ENCODE data around the gene AQP12B. TPM values are rescaled to one million over a fixed set of nuclear protein-coding genes. Genes with fewer than 3 reads are reported as not detected.

AQP12B gene
- total and polyA plus RNA-seq, 2 of the 13 experiments (the other 11 are each of a cell fraction or from before 2014, with no cell fraction given) = not detected

GRCh38 chr2:240720686-240721595 lies 38.3 kb upstream of the AQP12B start (continued):
- no peak for TF ChIP-seq ZNF839 (CRISPR knock-in tag; IDR thresholded peaks at IDR 0.05; ENCODE audit: borderline replicate concordance)

- no peak for FAIRE-seq
- CTCF ChIA-PET (ENCODE audit: low intra/inter-chr PET ratio, low total read pairs) = no interaction called here
- no peak overlapping the region for H3K4me3 ChIP-seq (replicated peaks in 1 of 3; ENCODE audit: insufficient read depth in 1 of 3, low read depth in 2 of 3, low read length in 3 of 3)
- H3K9me3 ChIP-seq (ENCODE audit: low read length) = no peaks in the 10 kb centered on the region
- no peaks in the 10 kb centered on the region; the same call in 1 of the 2 replicates for H4K20me1 ChIP-seq (ENCODE audit: insufficient read depth, low read length)
- no peaks in the 10 kb centered on the region for H3K4me1 ChIP-seq (ENCODE audit: insufficient read depth, low read length)
- H3K79me2 ChIP-seq (ENCODE audit: insufficient read depth, low read length) = no peaks in the 10 kb centered on the region
- no peak overlapping the region for H3K4me2 ChIP-seq (ENCODE audit: low read depth, low read length)
- no peak for TF ChIP-seq RORA (CRISPR knock-in tag; IDR thresholded peaks at IDR 0.05)
- TF ChIP-seq, protein P1, sequence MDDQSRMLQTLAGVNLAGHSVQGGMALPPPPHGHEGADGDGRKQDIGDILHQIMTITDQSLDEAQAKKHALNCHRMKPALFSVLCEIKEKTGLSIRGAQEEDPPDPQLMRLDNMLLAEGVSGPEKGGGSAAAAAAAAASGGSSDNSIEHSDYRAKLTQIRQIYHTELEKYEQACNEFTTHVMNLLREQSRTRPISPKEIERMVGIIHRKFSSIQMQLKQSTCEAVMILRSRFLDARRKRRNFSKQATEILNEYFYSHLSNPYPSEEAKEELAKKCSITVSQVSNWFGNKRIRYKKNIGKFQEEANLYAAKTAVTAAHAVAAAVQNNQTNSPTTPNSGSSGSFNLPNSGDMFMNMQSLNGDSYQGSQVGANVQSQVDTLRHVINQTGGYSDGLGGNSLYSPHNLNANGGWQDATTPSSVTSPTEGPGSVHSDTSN (CRISPR knock-in tag; IDR thresholded peaks at IDR 0.05; ENCODE audit: borderline replicate concordance) = no peak
- no peak for TF ChIP-seq ZNF143 (CRISPR knock-in tag; IDR thresholded peaks at IDR 0.05)
- TF ChIP-seq SYNCRIP (IDR thresholded peaks at IDR 0.05; ENCODE audit: insufficient read depth, low read depth, low read length) = no peak
- no peak overlapping the region for H3K9ac ChIP-seq (ENCODE audit: insufficient read depth, low read depth, low read length)
- peaks cover 69 to 99% of the 10 kb centered on the region in 2 experiments for H3K27me3 ChIP-seq (ENCODE audit: control insufficient read depth in 1 of 2, insufficient read depth in 2 of 2, low read length in 2 of 2)
- 15% methylated on average over 16 of the region's 25 CpGs for WGBS (ENCODE audit: low lambda C conversion rate)
- no peak overlapping the region for H3K27ac ChIP-seq (ENCODE audit: extremely low read length, insufficient read depth, low read length)
- H2AFZ ChIP-seq (ENCODE audit: low read length) = no peak overlapping the region
- ATAC-seq = no peak
- in situ Hi-C loops (cut with HindIII; ENCODE audit: extremely low pct_ligation_motif_present, low pct_unique_long_range_greater_than_20kb) = no loop called here
- intact Hi-C loops (cut with micrococcal nuclease; ENCODE audit: unreplicated experiment) = no loop called here
- POLR2A ChIA-PET = no interaction called here
- no peak for DNase-seq (ENCODE audit: low spot score)
- H3K36me3 ChIP-seq (replicated peaks in 1 of 2; ENCODE audit: control insufficient read depth in 1 of 2, insufficient read depth in 2 of 2, low read length in 2 of 2) = no peaks in the 10 kb centered on the region
- BruUV-seq (replicated peaks) = no TSS peak
Observed at GRCh38 chr2:240719676-240720545, 37.2 kb upstream of the AQP12B start.

Data from HepG2 (cell line).